HCT116 (cell line): ENCODE data around the gene HUS1.

Experiments used
- ELF1 ChIP-seq: IDR thresholded peaks from 2 replicates; pipeline ENCODE4 v1.6.1; 2012; ENCODE audit warnings: low read depth, borderline replicate concordance
- EZH2 ChIP-seq: fragments of 200-600 bp; sonication (generic); IDR thresholded peaks from 2 replicates; pipeline ENCODE4 v1.6.1; 2017; ENCODE audit warnings: antibody characterized with exemption, mixed run types
- EZH2phosphoT487 ChIP-seq: fragments of 200-600 bp; IDR thresholded peaks from 2 replicates; pipeline ENCODE4 v1.6.1; 2018; ENCODE audit warnings: antibody characterized with exemption, borderline replicate concordance
- POLR2A ChIP-seq: IDR thresholded peaks from 2 replicates; pipeline ENCODE4 v1.7.0; 2011; ENCODE audit warnings: borderline replicate concordance; ENCODE audit not compliant: insufficient read depth, insufficient read length; ENCODE audit errors: extremely low read depth
- POLR2AphosphoS5 ChIP-seq: IDR thresholded peaks from 2 replicates; pipeline ENCODE4 v1.6.1; 2011; ENCODE audit warnings: mild to moderate bottlenecking, low read depth, low read length, moderate library complexity
- RAD21 ChIP-seq: IDR thresholded peaks from 2 replicates; pipeline ENCODE4 v1.6.1; 2012; ENCODE audit warnings: low read depth, mild to moderate bottlenecking
- SIN3A ChIP-seq: IDR thresholded peaks from 2 replicates; pipeline ENCODE4 v1.6.1; 2012; ENCODE audit warnings: low read depth
- TCF7L2 ChIP-seq: IDR thresholded peaks from 2 replicates; pipeline ENCODE4 v1.7.0; 2011; ENCODE audit warnings: borderline replicate concordance, inconsistent platforms; ENCODE audit not compliant: insufficient read depth, insufficient read length; ENCODE audit errors: extremely low read depth
- YY1 ChIP-seq: IDR thresholded peaks from 2 replicates; pipeline ENCODE4 v1.6.1; 2011; ENCODE audit warnings: low read length, low read depth, moderate library complexity, mild to moderate bottlenecking; ENCODE audit not compliant: insufficient replicate concordance; ENCODE audit errors: extremely low read depth
- TF ChIP-seq, protein P1 (sequence below): IDR thresholded peaks from 2 replicates; pipeline ENCODE4 v1.6.1; 2011; ENCODE audit warnings: mild to moderate bottlenecking, low read length, moderate library complexity; ENCODE audit not compliant: insufficient replicate concordance; ENCODE audit errors: extremely low read depth
- TF ChIP-seq, protein P2 (sequence below), 3 experiments: fragments of 200-600 bp in 1 of 3; sonication (generic) in 1 of 3; IDR thresholded peaks in 2 of 3; conservative IDR thresholded peaks in 1 of 3; 2 replicates each; pipeline ENCODE4 v1.5.1; 2012 to 2017; ENCODE audit warnings: low read depth in 2 of 3, low read length in 2 of 3, antibody characterized with exemption in 1 of 3, borderline replicate concordance in 1 of 3, control low read depth in 1 of 3, mild to moderate bottlenecking in 1 of 3, mixed read lengths in 1 of 3, mixed run types in 1 of 3, moderate library complexity in 1 of 3; ENCODE audit not compliant: insufficient read depth in 1 of 3
- TF ChIP-seq, protein P3 (sequence below): IDR thresholded peaks from 2 replicates; pipeline ENCODE4 v1.6.1; 2012
- TF ChIP-seq, protein P4 (sequence below): IDR thresholded peaks from 2 replicates; pipeline ENCODE4 v1.6.1; 2012

DNA sequence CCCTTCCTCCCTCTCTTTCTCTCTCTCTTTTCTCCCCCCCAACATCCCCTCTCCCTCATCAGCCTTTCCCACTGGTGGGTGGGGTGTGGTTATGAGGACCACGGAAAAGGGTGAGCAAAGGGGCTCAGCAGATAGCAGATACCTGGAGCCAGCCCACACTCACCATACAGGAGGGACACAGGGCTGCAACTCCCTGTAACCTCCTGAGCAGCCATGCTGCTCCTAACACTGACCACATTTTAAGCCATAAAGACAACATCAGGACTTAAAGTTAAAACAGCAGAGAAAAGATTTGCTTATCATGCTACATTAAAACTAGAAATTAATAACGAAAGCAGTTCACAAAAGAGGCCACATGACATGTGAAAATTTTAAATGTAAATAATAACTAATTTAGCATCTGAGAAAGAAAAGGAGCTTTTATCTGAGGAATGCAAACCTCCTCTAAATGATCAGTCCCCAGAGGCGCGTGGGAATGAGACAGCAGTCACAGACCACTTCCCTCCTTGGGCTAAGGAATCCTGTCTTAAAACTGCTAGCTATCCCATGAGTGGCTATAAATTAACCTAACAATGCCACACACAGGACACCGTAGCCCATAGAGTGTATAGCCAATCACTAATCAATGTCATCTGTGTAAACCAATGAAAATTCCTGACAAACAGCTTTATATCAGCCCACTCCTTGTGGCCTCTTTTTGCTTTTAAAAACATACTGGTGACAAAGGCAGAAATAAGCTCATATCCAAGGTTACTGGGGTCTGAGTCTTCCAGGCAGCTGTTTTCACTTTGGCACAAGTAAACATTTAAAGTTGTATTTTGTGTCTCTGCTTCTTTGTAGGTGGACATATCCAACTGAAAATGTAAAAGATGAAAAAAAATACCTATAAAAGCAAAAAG is 64.4 kb downstream of the HUS1 start:
- TF ChIP-seq RAD21: no peak
- TF ChIP-seq POLR2A: no peak
- TF ChIP-seq EZH2: no peak
- no peak for TF ChIP-seq YY1
- TF ChIP-seq, protein P1, sequence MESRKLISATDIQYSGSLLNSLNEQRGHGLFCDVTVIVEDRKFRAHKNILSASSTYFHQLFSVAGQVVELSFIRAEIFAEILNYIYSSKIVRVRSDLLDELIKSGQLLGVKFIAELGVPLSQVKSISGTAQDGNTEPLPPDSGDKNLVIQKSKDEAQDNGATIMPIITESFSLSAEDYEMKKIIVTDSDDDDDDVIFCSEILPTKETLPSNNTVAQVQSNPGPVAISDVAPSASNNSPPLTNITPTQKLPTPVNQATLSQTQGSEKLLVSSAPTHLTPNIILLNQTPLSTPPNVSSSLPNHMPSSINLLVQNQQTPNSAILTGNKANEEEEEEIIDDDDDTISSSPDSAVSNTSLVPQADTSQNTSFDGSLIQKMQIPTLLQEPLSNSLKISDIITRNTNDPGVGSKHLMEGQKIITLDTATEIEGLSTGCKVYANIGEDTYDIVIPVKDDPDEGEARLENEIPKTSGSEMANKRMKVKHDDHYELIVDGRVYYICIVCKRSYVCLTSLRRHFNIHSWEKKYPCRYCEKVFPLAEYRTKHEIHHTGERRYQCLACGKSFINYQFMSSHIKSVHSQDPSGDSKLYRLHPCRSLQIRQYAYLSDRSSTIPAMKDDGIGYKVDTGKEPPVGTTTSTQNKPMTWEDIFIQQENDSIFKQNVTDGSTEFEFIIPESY: no peak
- TF ChIP-seq, protein P2, sequence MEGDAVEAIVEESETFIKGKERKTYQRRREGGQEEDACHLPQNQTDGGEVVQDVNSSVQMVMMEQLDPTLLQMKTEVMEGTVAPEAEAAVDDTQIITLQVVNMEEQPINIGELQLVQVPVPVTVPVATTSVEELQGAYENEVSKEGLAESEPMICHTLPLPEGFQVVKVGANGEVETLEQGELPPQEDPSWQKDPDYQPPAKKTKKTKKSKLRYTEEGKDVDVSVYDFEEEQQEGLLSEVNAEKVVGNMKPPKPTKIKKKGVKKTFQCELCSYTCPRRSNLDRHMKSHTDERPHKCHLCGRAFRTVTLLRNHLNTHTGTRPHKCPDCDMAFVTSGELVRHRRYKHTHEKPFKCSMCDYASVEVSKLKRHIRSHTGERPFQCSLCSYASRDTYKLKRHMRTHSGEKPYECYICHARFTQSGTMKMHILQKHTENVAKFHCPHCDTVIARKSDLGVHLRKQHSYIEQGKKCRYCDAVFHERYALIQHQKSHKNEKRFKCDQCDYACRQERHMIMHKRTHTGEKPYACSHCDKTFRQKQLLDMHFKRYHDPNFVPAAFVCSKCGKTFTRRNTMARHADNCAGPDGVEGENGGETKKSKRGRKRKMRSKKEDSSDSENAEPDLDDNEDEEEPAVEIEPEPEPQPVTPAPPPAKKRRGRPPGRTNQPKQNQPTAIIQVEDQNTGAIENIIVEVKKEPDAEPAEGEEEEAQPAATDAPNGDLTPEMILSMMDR (IDR thresholded peaks at IDR 0.05 in 2 of 3, conservative IDR thresholded peaks at IDR 0.05 in 1 of 3; ENCODE audit: borderline replicate concordance in 1 of 3, insufficient read depth in 1 of 3, low read depth in 2 of 3, low read length in 2 of 3): no peak
- TF ChIP-seq TCF7L2: no peak
- TF ChIP-seq EZH2phosphoT487: no peak
- TF ChIP-seq, protein P3, sequence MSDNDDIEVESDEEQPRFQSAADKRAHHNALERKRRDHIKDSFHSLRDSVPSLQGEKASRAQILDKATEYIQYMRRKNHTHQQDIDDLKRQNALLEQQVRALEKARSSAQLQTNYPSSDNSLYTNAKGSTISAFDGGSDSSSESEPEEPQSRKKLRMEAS: no peak
- TF ChIP-seq SIN3A: no peak
- TF ChIP-seq, protein P4, sequence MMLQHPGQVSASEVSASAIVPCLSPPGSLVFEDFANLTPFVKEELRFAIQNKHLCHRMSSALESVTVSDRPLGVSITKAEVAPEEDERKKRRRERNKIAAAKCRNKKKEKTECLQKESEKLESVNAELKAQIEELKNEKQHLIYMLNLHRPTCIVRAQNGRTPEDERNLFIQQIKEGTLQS: no peak
- no peak for TF ChIP-seq ELF1
- TF ChIP-seq POLR2AphosphoS5: no peak
